CD14-positive monocyte (primary cell): ENCODE measurements around the gene ITPR2. TPM values are rescaled to one million over a fixed set of nuclear protein-coding genes. Genes with fewer than 3 reads are reported as not detected.
A peak's percentile ranks its signal among the peaks of the same experiment; 100 is the strongest.

Experiments
- DNase-seq, 3 donors: peaks; one replicate each; pipeline ENCODE4 v3.0.0-alpha.2; 2011 to 2022
- H2AFZ ChIP-seq: 2 replicates; pipeline ENCODE4 v1.6.0; 2012; ENCODE audit warnings: mild to moderate bottlenecking, low read depth, low read length, inconsistent platforms; ENCODE audit not compliant: insufficient read depth, poor library complexity, severe bottlenecking
- H3K27ac ChIP-seq, 2 donors: 1 replicate in 1 of 2; 2 replicates in 1 of 2; pipeline ENCODE4 v1.5.1; 2012 to 2013; ENCODE audit warnings: low read length in 2 of 2, control low read depth in 1 of 2, inconsistent platforms in 1 of 2, low read depth in 1 of 2, mild to moderate bottlenecking in 1 of 2
- H3K27me3 ChIP-seq, 2 donors: one replicate each; pipeline versions ENCODE4 v1.6.0 to v1.6.1; 2011 to 2013; ENCODE audit warnings: low read length in 2 of 2; ENCODE audit not compliant: control insufficient read depth in 2 of 2, insufficient read depth in 2 of 2
- H3K36me3 ChIP-seq, 2 donors: replicated peaks in 1 of 2; 1 replicate in 1 of 2; 2 replicates in 1 of 2; pipeline versions ENCODE4 v1.5.1 to v1.6.1; 2012 to 2013; ENCODE audit warnings: low read length in 2 of 2, control low read depth in 1 of 2, inconsistent platforms in 1 of 2, mild to moderate bottlenecking in 1 of 2; ENCODE audit not compliant: insufficient read depth in 2 of 2, control insufficient read depth in 1 of 2
- H3K4me1 ChIP-seq, 2 donors: 1 replicate in 1 of 2; 2 replicates in 1 of 2; pipeline versions ENCODE4 v1.5.1 to v1.6.1; 2012 to 2013; ENCODE audit warnings: low read length in 2 of 2, control low read depth in 1 of 2, inconsistent platforms in 1 of 2, mild to moderate bottlenecking in 1 of 2, moderate library complexity in 1 of 2; ENCODE audit not compliant: insufficient read depth in 2 of 2, control insufficient read depth in 1 of 2
- H3K4me2 ChIP-seq: replicated peaks from 2 replicates; pipeline ENCODE3; 2012; ENCODE audit warnings: low read length, moderate library complexity, mild to moderate bottlenecking; ENCODE audit not compliant: poor library complexity, severe bottlenecking; ENCODE audit errors: extremely low read depth
- H3K4me3 ChIP-seq, 3 experiments: fragments of 200-600 bp in 1 of 3; sonication (generic) in 1 of 3; replicated peaks in 1 of 3; 1 replicate in 2 of 3; 2 replicates in 1 of 3; pipeline ENCODE4 v1.5.1; 2011 to 2013; ENCODE audit warnings: low read length in 3 of 3, mild to moderate bottlenecking in 3 of 3, control low read depth in 2 of 3, low read depth in 2 of 3, inconsistent platforms in 1 of 3, moderate library complexity in 1 of 3
- H3K79me2 ChIP-seq: 2 replicates; pipeline ENCODE4 v1.6.0; 2012; ENCODE audit warnings: mild to moderate bottlenecking, control low read depth, inconsistent platforms, low read length, moderate library complexity; ENCODE audit not compliant: insufficient read depth
- H3K9ac ChIP-seq: 2 replicates; pipeline ENCODE4 v1.6.0; 2017; ENCODE audit warnings: low read length, mild to moderate bottlenecking; ENCODE audit not compliant: insufficient read depth, poor library complexity, severe bottlenecking
- H3K9me3 ChIP-seq, 2 donors: replicated peaks in 1 of 2; 1 replicate in 1 of 2; 2 replicates in 1 of 2; pipeline versions ENCODE4 v1.5.1 to v1.6.1; 2012 to 2013; ENCODE audit warnings: low read length in 2 of 2, control low read depth in 1 of 2; ENCODE audit not compliant: control insufficient read depth in 1 of 2, insufficient read depth in 1 of 2
- H4K20me1 ChIP-seq: 2 replicates; pipeline ENCODE4 v1.6.0; 2012; ENCODE audit warnings: mild to moderate bottlenecking, low read length, control low read depth, moderate library complexity; ENCODE audit not compliant: insufficient read depth
- H3K27ac Mint-ChIP-seq, 7 donors: one replicate each; pipeline ENCODE4 v1.8.0; 2020; ENCODE audit warnings: mild to moderate bottlenecking in 7 of 7, mixed read lengths in 7 of 7, moderate library complexity in 6 of 7, inconsistent platforms in 2 of 7
- H3K27me3 Mint-ChIP-seq, 3 donors: one replicate each; pipeline ENCODE4 v1.8.0; 2021 to 2022; ENCODE audit warnings: low read depth in 3 of 3, mild to moderate bottlenecking in 3 of 3, mixed read lengths in 3 of 3, moderate library complexity in 3 of 3, inconsistent platforms in 1 of 3
- H3K36me3 Mint-ChIP-seq, 2 donors: one replicate each; pipeline ENCODE4 v1.8.0; 2020; ENCODE audit warnings: mixed read lengths in 2 of 2, inconsistent platforms in 1 of 2, mild to moderate bottlenecking in 1 of 2
- H3K4me1 Mint-ChIP-seq: one replicate; pipeline ENCODE4 v1.8.0; 2020; ENCODE audit warnings: mild to moderate bottlenecking, mixed read lengths
- H3K4me3 Mint-ChIP-seq, 2 donors: one replicate each; pipeline ENCODE4 v1.8.0; 2020; ENCODE audit warnings: mild to moderate bottlenecking in 2 of 2, mixed read lengths in 2 of 2, moderate library complexity in 1 of 2
- H3K9me3 Mint-ChIP-seq, 7 donors: one replicate each; pipeline ENCODE4 v1.8.0; 2020 to 2022; ENCODE audit warnings: mixed read lengths in 7 of 7, mild to moderate bottlenecking in 6 of 7, moderate library complexity in 6 of 7, inconsistent platforms in 2 of 7
- WGBS: methylation state at CpG from one replicate; pipeline ENCODE4 v1.1.5; 2013; ENCODE audit warnings: missing lambda C conversion rate; ENCODE audit not compliant: insufficient coverage; 5-methylcytosine and 5-hydroxymethylcytosine counted together
- intact Hi-C, 2 donors: fragments of 100-400 bp; cut with micrococcal nuclease; formaldehyde crosslinking; loops; one replicate each; pipeline versions ENCODE4 v1.15.0 to v1.15.1; 2023
- polyA plus RNA-seq, 3 donors: library from polyadenylated mRNA; depleted of rRNA in 1 of 3; unstranded in 2 of 3; stranded (reverse) in 1 of 3; fragments of 300-500 nt in 2 of 3; fragments of >200 nt in 1 of 3; fragmentation: Illumina TruSeq in 2 of 3; gene quantifications; 1 replicate in 2 of 3; 2 replicates in 1 of 3; pipeline ENCODE4 v1.2.3, GENCODE V29; 2012 to 2021
- TF ChIP-seq, protein P1 (sequence below): fragments of 200-600 bp; IDR thresholded peaks from one replicate; pipeline ENCODE4 v1.8.0; 2022; ENCODE audit warnings: antibody characterized with exemption, mild to moderate bottlenecking

ITPR2 gene
- polyA plus RNA-seq, 3 donors: 2.7 to 6.4 (median 5.7) TPM

DNA sequence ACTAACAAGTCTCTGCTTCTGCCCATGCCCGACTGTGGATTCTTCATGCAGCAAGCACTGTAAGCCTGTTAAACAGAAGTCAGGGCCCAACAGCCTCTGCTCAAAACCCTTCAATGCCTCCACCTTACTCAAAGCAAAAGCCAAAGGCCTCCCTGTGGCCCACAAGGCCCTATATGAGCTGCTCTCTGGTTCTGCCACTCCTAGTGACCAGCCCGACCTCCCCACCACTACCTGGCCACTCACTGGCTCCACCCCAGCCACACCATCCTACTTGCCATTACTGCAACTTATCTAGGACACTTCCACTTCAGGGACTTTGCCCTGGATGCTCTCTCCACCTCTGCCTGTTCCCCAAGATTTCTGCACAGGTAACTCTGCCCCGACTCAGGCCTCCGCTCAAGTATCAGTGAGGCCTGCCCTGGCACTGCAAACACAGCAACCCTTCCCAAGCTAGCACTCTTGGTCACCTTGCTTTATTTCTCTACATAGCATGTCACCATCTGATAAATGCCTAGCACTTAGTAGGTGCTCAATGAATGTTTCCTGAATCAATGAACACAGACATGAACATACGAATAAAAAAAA lies 88.9 kb downstream of the ITPR2 start:
- H3K4me3 ChIP-seq: no peak overlapping the region
- intact Hi-C loops: no loop called here
- H3K36me3 Mint-ChIP-seq: peaks cover 6 to 9% of the 10 kb centered on the region in 2 donors
- H2AFZ ChIP-seq: no peak overlapping the region
- H3K79me2 ChIP-seq: peaks cover 11% of the 10 kb centered on the region
- no peak overlapping the region for H3K9ac ChIP-seq
- H4K20me1 ChIP-seq: peaks cover 75% of the 10 kb centered on the region
- H3K27me3 Mint-ChIP-seq: no peaks in the 10 kb centered on the region
- H3K36me3 ChIP-seq: no peaks in the 10 kb centered on the region
- H3K4me2 ChIP-seq: no peak overlapping the region
- no peak overlapping the region for H3K27ac ChIP-seq
- no peak overlapping the region for H3K27ac Mint-ChIP-seq
- H3K4me1 Mint-ChIP-seq: peaks cover 28% of the 10 kb centered on the region
- no peaks in the 10 kb centered on the region for H3K27me3 ChIP-seq
- WGBS: 98% methylated on average over 4 of the region's 5 CpGs
- DNase-seq: no peak
- H3K9me3 Mint-ChIP-seq: peaks cover 0 to 6% (median 4%) of the 10 kb centered on the region in 7 donors
- TF ChIP-seq, protein P1, sequence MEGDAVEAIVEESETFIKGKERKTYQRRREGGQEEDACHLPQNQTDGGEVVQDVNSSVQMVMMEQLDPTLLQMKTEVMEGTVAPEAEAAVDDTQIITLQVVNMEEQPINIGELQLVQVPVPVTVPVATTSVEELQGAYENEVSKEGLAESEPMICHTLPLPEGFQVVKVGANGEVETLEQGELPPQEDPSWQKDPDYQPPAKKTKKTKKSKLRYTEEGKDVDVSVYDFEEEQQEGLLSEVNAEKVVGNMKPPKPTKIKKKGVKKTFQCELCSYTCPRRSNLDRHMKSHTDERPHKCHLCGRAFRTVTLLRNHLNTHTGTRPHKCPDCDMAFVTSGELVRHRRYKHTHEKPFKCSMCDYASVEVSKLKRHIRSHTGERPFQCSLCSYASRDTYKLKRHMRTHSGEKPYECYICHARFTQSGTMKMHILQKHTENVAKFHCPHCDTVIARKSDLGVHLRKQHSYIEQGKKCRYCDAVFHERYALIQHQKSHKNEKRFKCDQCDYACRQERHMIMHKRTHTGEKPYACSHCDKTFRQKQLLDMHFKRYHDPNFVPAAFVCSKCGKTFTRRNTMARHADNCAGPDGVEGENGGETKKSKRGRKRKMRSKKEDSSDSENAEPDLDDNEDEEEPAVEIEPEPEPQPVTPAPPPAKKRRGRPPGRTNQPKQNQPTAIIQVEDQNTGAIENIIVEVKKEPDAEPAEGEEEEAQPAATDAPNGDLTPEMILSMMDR: no peak
- H3K4me1 ChIP-seq: peaks cover 4 to 14% of the 10 kb centered on the region in 2 donors
- no peak overlapping the region for H3K4me3 Mint-ChIP-seq
- peaks cover 0 to 5% of the 10 kb centered on the region in 2 donors for H3K9me3 ChIP-seq

DNA sequence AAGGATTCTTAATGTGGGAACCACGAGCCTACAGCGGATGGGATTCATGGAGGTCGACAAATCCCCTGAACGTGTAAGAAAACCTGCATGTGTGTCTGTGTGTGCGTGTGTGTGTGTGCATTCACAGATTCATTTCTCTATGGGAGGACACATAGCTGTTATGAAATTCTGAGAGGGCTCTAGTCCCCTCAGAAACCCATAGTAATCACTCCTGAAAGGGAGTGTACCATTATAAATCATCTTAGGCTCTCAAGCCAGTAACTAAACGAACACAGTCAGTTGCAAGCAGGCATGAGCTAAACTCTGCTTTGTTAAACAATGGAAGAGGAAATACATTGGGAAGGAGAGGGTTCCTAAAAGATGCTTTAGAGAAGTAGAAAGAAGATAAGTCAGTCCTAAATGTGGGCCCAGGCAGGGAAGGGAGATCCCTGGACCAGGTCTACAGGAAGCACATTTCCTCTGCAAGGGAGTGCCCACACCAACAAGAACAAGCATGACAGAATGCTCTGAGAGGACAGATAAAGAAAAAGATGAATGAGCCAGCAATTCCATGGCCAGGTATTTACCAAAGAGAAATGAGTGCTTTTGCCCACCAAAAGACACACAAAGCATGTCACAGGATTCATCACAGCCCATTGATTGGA lies 91.3 kb downstream of the ITPR2 start:
- no peak overlapping the region for H3K27ac ChIP-seq
- peaks cover 6 to 21% of the 10 kb centered on the region in 2 donors for H3K36me3 Mint-ChIP-seq
- H3K4me1 Mint-ChIP-seq: peaks cover 12% of the 10 kb centered on the region
- DNase-seq: no peak
- peak overlapping the region in 1 of 7 donors; percentile 43 for H3K27ac Mint-ChIP-seq
- H3K4me3 Mint-ChIP-seq: no peak overlapping the region
- peaks cover 0 to 9% of the 10 kb centered on the region in 2 donors for H3K9me3 ChIP-seq
- H3K36me3 ChIP-seq: no peaks in the 10 kb centered on the region
- peaks cover 0 to under 1% of the 10 kb centered on the region in 2 donors for H3K4me1 ChIP-seq
- WGBS: no CpG with 5 or more reads among the region's 6 CpGs
- TF ChIP-seq, protein P1: no peak
- no peak overlapping the region for H3K4me2 ChIP-seq
- H2AFZ ChIP-seq: no peak overlapping the region
- H3K9me3 Mint-ChIP-seq: peaks cover 0 to 14% (median 7%) of the 10 kb centered on the region in 7 donors
- peaks cover 57% of the 10 kb centered on the region for H4K20me1 ChIP-seq
- H3K27me3 ChIP-seq: no peaks in the 10 kb centered on the region
- peaks cover 11% of the 10 kb centered on the region for H3K79me2 ChIP-seq
- no peak overlapping the region for H3K4me3 ChIP-seq
- intact Hi-C loops: no loop called here
- H3K9ac ChIP-seq: no peak overlapping the region
- H3K27me3 Mint-ChIP-seq: no peaks in the 10 kb centered on the region
